Activated CD4-positive, alpha-beta T cell treated with anti-CD3 and anti-CD28 coated beads for 4 hours (primary cell): Measurements from ENCODE around the gene ACP7.
A peak's percentile ranks its signal among the peaks of the same experiment; 100 is the strongest.
"Not testable (repeated sequence)": the region's sequence is repeated elsewhere in the genome, so short reads cannot be mapped to it uniquely, and the experiment has no call there.

Experiments used
- DNase-seq, 2 donors: peaks; one replicate each; pipeline ENCODE4 v3.0.0-alpha.2; 2020

ACP7 gene

GRCh38 chr19:39110263-39110967 is 26.2 kb downstream of the ACP7 start:
- DNase-seq, result peak; percentile 73 to 76

- DNase-seq, result no peak
Measured at GRCh38 chr19:39111593-39112199, 27.5 kb downstream of the ACP7 start.

- DNase-seq, result no peak
Measured at GRCh38 chr19:39112338-39112890, 28.2 kb downstream of the ACP7 start.

GRCh38 chr19:39113199-39113598 is 29.0 kb downstream of the ACP7 start:
- no peak for DNase-seq

- no peak for DNase-seq
Measured at GRCh38 chr19:39115105-39115847, 31.1 kb downstream of the ACP7 start.

- DNase-seq, result not testable (repeated sequence)
Measured at GRCh38 chr19:39117023-39117422, 32.9 kb downstream of the ACP7 start.

- no peak for DNase-seq
Measured at GRCh38 chr19:39119830-39120229, 35.7 kb downstream of the ACP7 start.

GRCh38 chr19:39122934-39123731 is 39.0 kb downstream of the ACP7 start:
- DNase-seq, result no peak

- DNase-seq, result no peak
Measured at GRCh38 chr19:39124136-39124764, 40.1 kb downstream of the ACP7 start.

GRCh38 chr19:39125199-39125553 is 41.0 kb downstream of the ACP7 start:
- DNase-seq, result no peak

GRCh38 chr19:39125554-39126311 is 41.6 kb downstream of the ACP7 start, which contains the start of gene PAK4:
Gene PAK4 (plus strand): TSS chr19:39125786. CDS start chr19:39169554, 43,768 bp downstream.
- peak; percentile 95 to 96 for DNase-seq

GRCh38 chr19:39126312-39127187 is 42.4 kb downstream of the ACP7 start:
- DNase-seq, result no peak

GRCh38 chr19:39127812-39128515 is 43.8 kb downstream of the ACP7 start:
- no peak for DNase-seq

- DNase-seq, result no peak
Measured at GRCh38 chr19:39128516-39129079, 44.4 kb downstream of the ACP7 start.

GRCh38 chr19:39129116-39129515 is 44.9 kb downstream of the ACP7 start:
- DNase-seq, result no peak

- DNase-seq, result no peak
Measured at GRCh38 chr19:39130337-39131254, 46.4 kb downstream of the ACP7 start.

- DNase-seq, result no peak
Measured at GRCh38 chr19:39131255-39131755, 47.1 kb downstream of the ACP7 start.

GRCh38 chr19:39132344-39132969 is 48.3 kb downstream of the ACP7 start:
- no peak for DNase-seq
